T-cell (primary cell): Measurements from ENCODE around the gene FAM184A. TPM values are rescaled to one million over a fixed set of nuclear protein-coding genes. Genes with fewer than 3 reads are reported as not detected.

Experiments used
- ATAC-seq, 4 experiments: fragments of 200-7000 bp in 3 of 4; fragments of 150-1000 bp in 1 of 4; cut with Tn5 transposase; replicated peaks in 1 of 4; 1 replicate in 3 of 4; 2 replicates in 1 of 4; pipeline ENCODE4 v1.10.0; 2021; ENCODE audit warnings: moderate library complexity in 3 of 4, mild to moderate bottlenecking in 2 of 4, moderate number of reproducible peaks in 1 of 4
- CTCF ChIA-PET, 2 donors: fragments of 300-600 bp; sonication (Branson Sonifier 250); formaldehyde crosslinking; loops; one replicate each; lab custom pipeline; 2022; ENCODE audit warnings: antibody characterized with exemption in 2 of 2; lab: Charles Lee
- POLR2A ChIA-PET, 2 donors: fragments of 300-600 bp; sonication (Branson Sonifier 250); formaldehyde crosslinking; loops; one replicate each; lab custom pipeline; 2022; ENCODE audit warnings: antibody characterized with exemption in 2 of 2; lab: Charles Lee
- DNase-seq, 35 experiments: peaks; one replicate each; pipeline versions ENCODE4 v3.0.0 to v3.0.0-alpha.2; 2013 to 2023
- H3K27ac ChIP-seq: one replicate; pipeline ENCODE4 v1.5.1; 2013; ENCODE audit warnings: low read length
- H3K27me3 ChIP-seq, 2 experiments: replicated peaks in 1 of 2; 1 replicate in 1 of 2; 2 replicates in 1 of 2; pipeline versions ENCODE4 v1.6.1 to v1.7.0; 2013; ENCODE audit warnings: low read length in 1 of 2, mixed read lengths in 1 of 2; ENCODE audit not compliant: control insufficient read depth in 2 of 2, insufficient read depth in 2 of 2; ENCODE audit errors: extremely low read depth in 1 of 2
- H3K36me3 ChIP-seq, 2 donors: 1 replicate in 1 of 2; 2 replicates in 1 of 2; pipeline versions ENCODE4 v1.6.1 to v1.7.0; 2013; ENCODE audit warnings: low read length in 1 of 2; ENCODE audit not compliant: control insufficient read depth in 2 of 2, insufficient read depth in 1 of 2; ENCODE audit errors: extremely low read depth in 1 of 2
- H3K4me1 ChIP-seq, 2 experiments: 1 replicate in 1 of 2; 2 replicates in 1 of 2; pipeline versions ENCODE4 v1.6.1 to v1.7.0; 2013; ENCODE audit warnings: low read length in 2 of 2, mixed read lengths in 1 of 2; ENCODE audit not compliant: insufficient read depth in 2 of 2, control insufficient read depth in 1 of 2; ENCODE audit errors: extremely low read depth in 1 of 2
- H3K4me3 ChIP-seq, 2 donors: 1 replicate in 1 of 2; 2 replicates in 1 of 2; pipeline versions ENCODE4 v1.5.1 to v1.7.0; 2013; ENCODE audit warnings: mild to moderate bottlenecking in 2 of 2, low read length in 1 of 2, moderate library complexity in 1 of 2; ENCODE audit not compliant: control insufficient read depth in 1 of 2; ENCODE audit errors: extremely low read depth in 1 of 2
- H3K9me3 ChIP-seq: 2 replicates; pipeline ENCODE4 v1.7.0; 2013
- H3K27ac Mint-ChIP-seq, 2 donors: one replicate each; pipeline ENCODE4 v1.8.0; 2020 to 2021; ENCODE audit warnings: mild to moderate bottlenecking in 2 of 2, mixed read lengths in 2 of 2
- H3K27me3 Mint-ChIP-seq, 2 donors: one replicate each; pipeline ENCODE4 v1.8.0; 2021 to 2022; ENCODE audit warnings: mixed read lengths in 2 of 2
- H3K36me3 Mint-ChIP-seq: one replicate; pipeline ENCODE4 v1.8.0; 2021; ENCODE audit warnings: mixed read lengths
- H3K4me1 Mint-ChIP-seq, 3 donors: one replicate each; pipeline ENCODE4 v1.8.0; 2020 to 2022; ENCODE audit warnings: mixed read lengths in 3 of 3, mild to moderate bottlenecking in 1 of 3
- H3K4me3 Mint-ChIP-seq, 3 donors: one replicate each; pipeline ENCODE4 v1.8.0; 2020 to 2022; ENCODE audit warnings: mild to moderate bottlenecking in 3 of 3, mixed read lengths in 3 of 3, moderate library complexity in 3 of 3
- H3K9me3 Mint-ChIP-seq, 3 donors: one replicate each; pipeline ENCODE4 v1.8.0; 2020 to 2022; ENCODE audit warnings: mixed read lengths in 3 of 3
- WGBS: methylation state at CpG from one replicate; pipeline ENCODE4 v1.1.5; 2013; ENCODE audit warnings: missing lambda C conversion rate; ENCODE audit not compliant: insufficient coverage; 5-methylcytosine and 5-hydroxymethylcytosine counted together
- total RNA-seq, 35 experiments: library from RNA in 6 of 35; stranded (reverse) in 6 of 35; fragments of 120-200 nt in 1 of 35; gene quantifications; one replicate each; pipeline versions ENCODE4 v1.2.1 to v1.2.4 and lab custom pipeline; 2013 to 2026

FAM184A gene
- total RNA-seq, 5 donors from 2014 or later (not counting 1 experiment from before 2014, with no cell fraction given), result 3.6 to 6.4 (median 5.1) TPM

GRCh38 chr6:118984342-118984741 lies 94.1 kb downstream of the FAM184A start:
- Mint-ChIP-seq H3K4me1 (no peaks in the 10 kb centered on the region), H3K36me3 (peaks cover 3% of the 10 kb centered on the region), H3K9me3 (no peaks in the 10 kb centered on the region), H3K27ac (no peak overlapping the region), H3K4me3 (no peak overlapping the region), H3K27me3 (no peaks in the 10 kb centered on the region)
- ATAC-seq (no peak), DNase-seq (no peak)
- H3K4me1 ChIP-seq, result no peaks in the 10 kb centered on the region
- no peak overlapping the region for H3K27ac ChIP-seq
- ChIA-PET CTCF (no interaction called here), POLR2A (no interaction called here)
- WGBS, result no CpG with 5 or more reads among the region's 2 CpGs
- H3K27me3 ChIP-seq, result no peaks in the 10 kb centered on the region
- H3K4me3 ChIP-seq, result no peak overlapping the region
- H3K9me3 ChIP-seq, result no peaks in the 10 kb centered on the region
- H3K36me3 ChIP-seq, result no peaks in the 10 kb centered on the region

GRCh38 chr6:118982575-118982911 lies 95.9 kb downstream of the FAM184A start:
- Histone ChIP-seq H3K27ac (no peak overlapping the region), H3K4me1 (no peaks in the 10 kb centered on the region), H3K4me3 (no peak overlapping the region), H3K9me3 (no peaks in the 10 kb centered on the region), H3K36me3 (no peaks in the 10 kb centered on the region), H3K27me3 (no peaks in the 10 kb centered on the region)
- Mint-ChIP-seq H3K9me3 (no peaks in the 10 kb centered on the region), H3K36me3 (peaks cover 9% of the 10 kb centered on the region), H3K4me3 (no peak overlapping the region), H3K27ac (no peak overlapping the region), H3K27me3 (no peaks in the 10 kb centered on the region), H3K4me1 (no peaks in the 10 kb centered on the region)
- ChIA-PET POLR2A (no interaction called here), CTCF (no interaction called here)
- no peak for ATAC-seq
- no CpG with 5 or more reads among the region's 3 CpGs for WGBS
- DNase-seq, result no peak

- Mint-ChIP-seq H3K4me1 (no peaks in the 10 kb centered on the region), H3K36me3 (peaks cover 9% of the 10 kb centered on the region), H3K27me3 (no peaks in the 10 kb centered on the region), H3K9me3 (no peaks in the 10 kb centered on the region), H3K4me3 (no peak overlapping the region), H3K27ac (no peak overlapping the region)
- WGBS, result 80% methylated on average over 1 of the region's 6 CpGs
- Histone ChIP-seq H3K4me1 (no peaks in the 10 kb centered on the region), H3K27me3 (no peaks in the 10 kb centered on the region), H3K36me3 (no peaks in the 10 kb centered on the region), H3K4me3 (no peak overlapping the region), H3K27ac (no peak overlapping the region), H3K9me3 (no peaks in the 10 kb centered on the region)
- no peak for DNase-seq
- no peak for ATAC-seq
- ChIA-PET POLR2A (no interaction called here), CTCF (no interaction called here)
These were observed 96.4 kb downstream of the FAM184A start for GRCh38 chr6:118981884-118982574.

- ChIA-PET POLR2A (no interaction called here), CTCF (no interaction called here)
- Mint-ChIP-seq H3K27ac (no peak overlapping the region), H3K4me1 (no peaks in the 10 kb centered on the region), H3K9me3 (no peaks in the 10 kb centered on the region), H3K27me3 (no peaks in the 10 kb centered on the region), H3K36me3 (peaks cover 15% of the 10 kb centered on the region), H3K4me3 (no peak overlapping the region)
- H3K9me3 ChIP-seq, result no peaks in the 10 kb centered on the region
- H3K4me1 ChIP-seq, result no peaks in the 10 kb centered on the region
- ATAC-seq, result no peak
- 95% methylated on average over 4 of the region's 5 CpGs for WGBS
- no peaks in the 10 kb centered on the region for H3K27me3 ChIP-seq
- no peak for DNase-seq
- no peak overlapping the region for H3K27ac ChIP-seq
- H3K36me3 ChIP-seq, result no peaks in the 10 kb centered on the region
- H3K4me3 ChIP-seq, result no peak overlapping the region
These were observed 98.4 kb downstream of the FAM184A start for GRCh38 chr6:118980063-118980462.

GRCh38 chr6:118974790-118975189 lies 103.7 kb downstream of the FAM184A start:
- no peak overlapping the region for H3K4me3 ChIP-seq
- no CpG with 5 or more reads among the region's 1 CpG for WGBS
- H3K27ac Mint-ChIP-seq, result no peak overlapping the region
- H3K4me1 Mint-ChIP-seq, result no peaks in the 10 kb centered on the region
- H3K36me3 Mint-ChIP-seq, result peaks cover 15% of the 10 kb centered on the region
- ATAC-seq (no peak), DNase-seq (no peak)
- ChIA-PET POLR2A (interaction anchor here in 1 of 2 donors (0.6 kb wide), 1 partner anchor 48 kb away, joined by 5 read pairs; no protein-coding TSS in a partner anchor), CTCF (interaction anchor here in 1 of 2 donors (0.9 kb wide), 1 partner anchor 13 kb away, joined by 3 read pairs; no protein-coding TSS in a partner anchor)
- H3K36me3 ChIP-seq, result no peaks in the 10 kb centered on the region
- H3K9me3 Mint-ChIP-seq, result no peaks in the 10 kb centered on the region
- no peaks in the 10 kb centered on the region for H3K27me3 ChIP-seq
- H3K27me3 Mint-ChIP-seq, result no peaks in the 10 kb centered on the region
- H3K27ac ChIP-seq, result no peak overlapping the region
- H3K4me1 ChIP-seq, result no peaks in the 10 kb centered on the region
- H3K4me3 Mint-ChIP-seq, result no peak overlapping the region
- H3K9me3 ChIP-seq, result no peaks in the 10 kb centered on the region

- Histone ChIP-seq H3K36me3 (no peaks in the 10 kb centered on the region), H3K27ac (no peak overlapping the region), H3K4me3 (no peak overlapping the region), H3K4me1 (no peaks in the 10 kb centered on the region), H3K27me3 (no peaks in the 10 kb centered on the region), H3K9me3 (no peaks in the 10 kb centered on the region)
- ATAC-seq (no peak), DNase-seq (no peak)
- WGBS, result 80% methylated on average over 1 of the region's 1 CpG
- no peaks in the 10 kb centered on the region for H3K9me3 Mint-ChIP-seq
- H3K27ac Mint-ChIP-seq, result no peak overlapping the region
- H3K4me3 Mint-ChIP-seq, result no peak overlapping the region
- H3K36me3 Mint-ChIP-seq, result peaks cover 6% of the 10 kb centered on the region
- POLR2A ChIA-PET, result no interaction called here
- no peaks in the 10 kb centered on the region for H3K4me1 Mint-ChIP-seq
- no peaks in the 10 kb centered on the region for H3K27me3 Mint-ChIP-seq
- CTCF ChIA-PET, result interaction anchor here (0.9 to 5.2 kb wide), 3 partner anchors 9 to 139 kb away, joined by 3 to 37 read pairs (median 3); no protein-coding TSS in a partner anchor
These were observed 106.8 kb downstream of the FAM184A start for GRCh38 chr6:118971682-118972081.
